ENCODE data around the gene RBM24. TPM values are rescaled to one million over a fixed set of nuclear protein-coding genes. Genes with fewer than 3 reads are reported as not detected.

The RBM24 gene
- total and polyA plus RNA-seq, 10 of the 15 experiments (the other 5 are each of a cell fraction or from before 2014, with no cell fraction given) = 0.08 to 0.09 (median 0.09) TPM; not detected in 7

DNA sequence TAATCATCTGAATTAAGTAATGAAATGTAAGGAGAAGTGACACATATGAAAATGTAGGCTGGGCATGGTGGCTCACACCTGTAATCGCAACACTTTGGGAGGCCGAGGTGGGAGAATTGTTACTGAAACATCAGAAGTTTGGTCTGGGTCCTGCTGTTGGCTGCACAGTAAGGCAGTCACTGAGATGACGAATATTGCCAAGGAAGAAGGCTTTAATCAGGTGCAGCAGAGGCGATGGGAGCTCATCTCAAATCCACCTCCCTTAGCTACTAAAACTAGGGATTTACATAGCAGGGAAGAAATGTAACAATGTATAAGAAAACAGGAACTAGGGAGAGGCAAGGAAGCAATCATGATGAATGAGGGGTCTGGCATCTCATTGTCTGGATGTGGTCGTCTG is 50.1 kb downstream of the RBM24 start (continued):
- TF ChIP-seq, protein P1, sequence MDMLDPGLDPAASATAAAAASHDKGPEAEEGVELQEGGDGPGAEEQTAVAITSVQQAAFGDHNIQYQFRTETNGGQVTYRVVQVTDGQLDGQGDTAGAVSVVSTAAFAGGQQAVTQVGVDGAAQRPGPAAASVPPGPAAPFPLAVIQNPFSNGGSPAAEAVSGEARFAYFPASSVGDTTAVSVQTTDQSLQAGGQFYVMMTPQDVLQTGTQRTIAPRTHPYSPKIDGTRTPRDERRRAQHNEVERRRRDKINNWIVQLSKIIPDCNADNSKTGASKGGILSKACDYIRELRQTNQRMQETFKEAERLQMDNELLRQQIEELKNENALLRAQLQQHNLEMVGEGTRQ (IDR thresholded peaks at IDR 0.05; ENCODE audit: borderline replicate concordance, low read depth, low read length) = no peak
- no peak for TF ChIP-seq SMAD1 (IDR thresholded peaks at IDR 0.05; ENCODE audit: low read depth, partially characterized antibody)
- TF ChIP-seq CBFB (IDR thresholded peaks at IDR 0.05; ENCODE audit: low read depth) = no peak
- no peak for TF ChIP-seq PAX8 (IDR thresholded peaks at IDR 0.05)
- TF ChIP-seq HCFC1 (IDR thresholded peaks at IDR 0.05; ENCODE audit: low read length) = no peak
- TF ChIP-seq KLF5 (IDR thresholded peaks at IDR 0.05; ENCODE audit: partially characterized antibody) = no peak
- no peak for TF ChIP-seq ZNF274 (IDR thresholded peaks at IDR 0.05; ENCODE audit: insufficient read depth, insufficient read length)
- no peak for TF ChIP-seq RUNX3 (IDR thresholded peaks at IDR 0.05; ENCODE audit: low read length)
- TF ChIP-seq, protein P2, sequence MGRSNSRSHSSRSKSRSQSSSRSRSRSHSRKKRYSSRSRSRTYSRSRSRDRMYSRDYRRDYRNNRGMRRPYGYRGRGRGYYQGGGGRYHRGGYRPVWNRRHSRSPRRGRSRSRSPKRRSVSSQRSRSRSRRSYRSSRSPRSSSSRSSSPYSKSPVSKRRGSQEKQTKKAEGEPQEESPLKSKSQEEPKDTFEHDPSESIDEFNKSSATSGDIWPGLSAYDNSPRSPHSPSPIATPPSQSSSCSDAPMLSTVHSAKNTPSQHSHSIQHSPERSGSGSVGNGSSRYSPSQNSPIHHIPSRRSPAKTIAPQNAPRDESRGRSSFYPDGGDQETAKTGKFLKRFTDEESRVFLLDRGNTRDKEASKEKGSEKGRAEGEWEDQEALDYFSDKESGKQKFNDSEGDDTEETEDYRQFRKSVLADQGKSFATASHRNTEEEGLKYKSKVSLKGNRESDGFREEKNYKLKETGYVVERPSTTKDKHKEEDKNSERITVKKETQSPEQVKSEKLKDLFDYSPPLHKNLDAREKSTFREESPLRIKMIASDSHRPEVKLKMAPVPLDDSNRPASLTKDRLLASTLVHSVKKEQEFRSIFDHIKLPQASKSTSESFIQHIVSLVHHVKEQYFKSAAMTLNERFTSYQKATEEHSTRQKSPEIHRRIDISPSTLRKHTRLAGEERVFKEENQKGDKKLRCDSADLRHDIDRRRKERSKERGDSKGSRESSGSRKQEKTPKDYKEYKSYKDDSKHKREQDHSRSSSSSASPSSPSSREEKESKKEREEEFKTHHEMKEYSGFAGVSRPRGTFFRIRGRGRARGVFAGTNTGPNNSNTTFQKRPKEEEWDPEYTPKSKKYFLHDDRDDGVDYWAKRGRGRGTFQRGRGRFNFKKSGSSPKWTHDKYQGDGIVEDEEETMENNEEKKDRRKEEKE (IDR thresholded peaks at IDR 0.05) = no peak
- no peak for TF ChIP-seq EP300 (IDR thresholded peaks at IDR 0.05; ENCODE audit: borderline replicate concordance in 1 of 2, control insufficient read depth in 1 of 2, low read depth in 2 of 2, low read length in 2 of 2)

GRCh38 chr6:17334265-17334664 is 53.1 kb downstream of the RBM24 start:
- no TSS peak for BruUV-seq (replicated peaks)
- 39% methylated on average over 7 of the region's 7 CpGs for WGBS (ENCODE audit: insufficient coverage, insufficient replicate concordance, low lambda C conversion rate, missing lambda C conversion rate)
- ChIA-PET CTCF (no interaction called here), SMC1A (ENCODE audit: uncharacterized antibody, unreplicated experiment) (no interaction called here), POLR2A (no interaction called here), RAD21 (ENCODE audit: unreplicated experiment) (no interaction called here)
- Histone ChIP-seq H3K36me3 (ENCODE audit: control insufficient read depth in 2 of 2, insufficient read depth in 2 of 2, low read length in 1 of 2) (no peaks in the 10 kb centered on the region), H3K27ac (ENCODE audit: control insufficient read depth, insufficient read depth) (no peak overlapping the region), H3K9ac (ENCODE audit: control insufficient read depth, insufficient read depth, low read length) (no peak overlapping the region), H4K20me1 (ENCODE audit: control insufficient read depth, insufficient read depth) (no peaks in the 10 kb centered on the region), H3K27me3 (replicated peaks in 1 of 2; ENCODE audit: control insufficient read depth in 2 of 2, insufficient read depth in 2 of 2, low read length in 1 of 2) (no peaks in the 10 kb centered on the region), H3K4me2 (ENCODE audit: control insufficient read depth, insufficient read depth) (no peak overlapping the region), H2AFZ (ENCODE audit: control insufficient read depth, low read depth, low read length) (no peak overlapping the region), H3K4me1 (ENCODE audit: control insufficient read depth, insufficient read depth, low read length) (no peaks in the 10 kb centered on the region), H3K9me3 (replicated peaks; ENCODE audit: control insufficient read depth, insufficient read depth, low read length) (no peaks in the 10 kb centered on the region), H3K4me3 (no peak overlapping the region), H3K79me2 (ENCODE audit: control insufficient read depth, insufficient read depth, low read length) (no peaks in the 10 kb centered on the region)
- no peak for ATAC-seq
- no peak for DNase-seq (ENCODE audit: low read depth, low spot score)
- no peak for FAIRE-seq
- in situ Hi-C loops (cut with MboI) (no loop called here), intact Hi-C loops (cut with micrococcal nuclease; ENCODE audit: unreplicated experiment) (no loop called here)
- TF ChIP-seq REST (IDR thresholded peaks at IDR 0.05; ENCODE audit: low read depth, low read length) = no peak
- TF ChIP-seq ATF7 (IDR thresholded peaks at IDR 0.05; ENCODE audit: low read depth) = no peak
- no peak for TF ChIP-seq FOXM1 (IDR thresholded peaks at IDR 0.05; ENCODE audit: low read depth, low read length)
- no peak for TF ChIP-seq ZZZ3 (IDR thresholded peaks at IDR 0.05; ENCODE audit: control insufficient read depth, insufficient read length, low read depth)
- no peak for TF ChIP-seq ZSCAN29 (IDR thresholded peaks at IDR 0.05)
- no peak for TF ChIP-seq POLR2A (IDR thresholded peaks at IDR 0.05; ENCODE audit: low read depth, low read length)
- no peak for TF ChIP-seq ZBED1 (IDR thresholded peaks at IDR 0.05; ENCODE audit: borderline replicate concordance)
- no peak for TF ChIP-seq PAX8 (IDR thresholded peaks at IDR 0.05)
- no peak for TF ChIP-seq KDM1A (IDR thresholded peaks at IDR 0.05; ENCODE audit: borderline replicate concordance)
- TF ChIP-seq NFXL1 (IDR thresholded peaks at IDR 0.05; ENCODE audit: borderline replicate concordance) = no peak
- TF ChIP-seq BRCA1 (IDR thresholded peaks at IDR 0.05; ENCODE audit: low read depth, low read length) = no peak

Data from GM12878 (cell line).